ENCODE measurements around the gene EFCAB11. TPM values are rescaled to one million over a fixed set of nuclear protein-coding genes. Genes with fewer than 3 reads are reported as not detected.

Gene EFCAB11
- total RNA-seq, 1 experiment from 2014 or later, result 10.6 TPM

DNA sequence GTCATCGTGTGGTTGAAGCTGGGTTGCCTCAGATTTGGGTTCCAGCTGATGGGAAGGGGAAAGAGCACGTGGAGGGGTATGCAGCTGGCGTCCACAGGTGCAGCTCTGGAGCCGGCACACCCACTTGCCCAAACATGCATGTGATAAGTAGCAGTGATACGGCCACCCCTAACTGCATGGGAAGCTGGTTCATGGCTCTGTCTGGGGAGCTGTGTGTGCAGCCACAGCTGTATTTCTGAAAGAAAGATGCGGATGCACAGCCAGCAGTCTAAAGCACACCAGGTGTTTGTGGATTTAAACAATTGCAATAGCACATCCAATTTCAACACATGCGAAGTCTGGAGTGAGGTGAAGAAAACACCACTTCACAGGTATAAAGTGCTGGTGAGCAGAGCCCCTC is 181.4 kb downstream of the EFCAB11 start:
- BruUV-seq (replicated peaks), result no TSS peak
- Mint-ChIP-seq H3K27me3 (ENCODE audit: insufficient read depth, unreplicated experiment) (peaks cover 11% of the 10 kb centered on the region), H3K4me1 (ENCODE audit: insufficient read depth, unreplicated experiment) (peaks cover 9% of the 10 kb centered on the region), H3K27ac (ENCODE audit: low read depth, unreplicated experiment) (no peak overlapping the region), H3K4me3 (ENCODE audit: unreplicated experiment) (no peak overlapping the region), H3K36me3 (ENCODE audit: insufficient read depth, unreplicated experiment) (no peaks in the 10 kb centered on the region), H3K9me3 (ENCODE audit: unreplicated experiment) (no peaks in the 10 kb centered on the region)
- intact Hi-C loops (cut with micrococcal nuclease), result no loop called here
- ChIA-PET CTCF (interaction anchor here (0.6 to 1.0 kb wide), 3 partner anchors 65 to 140 kb away, joined by 3 to 5 read pairs (median 3); no protein-coding TSS in a partner anchor), POLR2A (interaction anchor here (0.9 kb wide), 1 partner anchor 45 kb away, joined by 3 read pairs; no protein-coding TSS in a partner anchor)
- DNase-seq (ENCODE audit: unreplicated experiment), result no peak
- TF ChIP-seq, protein P1, sequence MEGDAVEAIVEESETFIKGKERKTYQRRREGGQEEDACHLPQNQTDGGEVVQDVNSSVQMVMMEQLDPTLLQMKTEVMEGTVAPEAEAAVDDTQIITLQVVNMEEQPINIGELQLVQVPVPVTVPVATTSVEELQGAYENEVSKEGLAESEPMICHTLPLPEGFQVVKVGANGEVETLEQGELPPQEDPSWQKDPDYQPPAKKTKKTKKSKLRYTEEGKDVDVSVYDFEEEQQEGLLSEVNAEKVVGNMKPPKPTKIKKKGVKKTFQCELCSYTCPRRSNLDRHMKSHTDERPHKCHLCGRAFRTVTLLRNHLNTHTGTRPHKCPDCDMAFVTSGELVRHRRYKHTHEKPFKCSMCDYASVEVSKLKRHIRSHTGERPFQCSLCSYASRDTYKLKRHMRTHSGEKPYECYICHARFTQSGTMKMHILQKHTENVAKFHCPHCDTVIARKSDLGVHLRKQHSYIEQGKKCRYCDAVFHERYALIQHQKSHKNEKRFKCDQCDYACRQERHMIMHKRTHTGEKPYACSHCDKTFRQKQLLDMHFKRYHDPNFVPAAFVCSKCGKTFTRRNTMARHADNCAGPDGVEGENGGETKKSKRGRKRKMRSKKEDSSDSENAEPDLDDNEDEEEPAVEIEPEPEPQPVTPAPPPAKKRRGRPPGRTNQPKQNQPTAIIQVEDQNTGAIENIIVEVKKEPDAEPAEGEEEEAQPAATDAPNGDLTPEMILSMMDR (IDR thresholded peaks at IDR 0.05; ENCODE audit: unreplicated experiment), result no peak

DNA sequence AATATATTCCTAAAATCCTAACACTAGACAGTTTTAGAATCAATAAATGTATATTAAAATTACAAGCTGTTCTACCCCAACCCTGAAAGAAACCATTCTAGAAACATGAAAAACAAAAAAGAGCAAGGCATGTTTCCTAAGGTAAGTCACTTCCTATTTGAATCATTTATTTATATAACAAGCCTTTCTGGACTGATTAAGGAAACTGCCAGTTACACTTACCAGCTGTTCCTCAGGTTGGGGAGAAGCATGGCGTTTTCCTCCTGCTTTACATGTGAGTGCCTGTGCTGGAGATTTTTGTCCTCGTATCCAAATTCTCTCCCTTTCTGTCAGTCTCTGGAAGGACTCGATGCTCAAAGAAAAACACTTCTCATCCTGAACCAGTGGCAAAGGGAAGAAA is 183.3 kb downstream of the EFCAB11 start:
- intact Hi-C loops (cut with micrococcal nuclease), result no loop called here
- TF ChIP-seq, protein P1 (IDR thresholded peaks at IDR 0.05; ENCODE audit: unreplicated experiment), result no peak
- BruUV-seq (replicated peaks), result no TSS peak
- no peak for DNase-seq (ENCODE audit: unreplicated experiment)
- POLR2A ChIA-PET, result interaction anchor here (0.9 kb wide), 1 partner anchor 355 kb away, joined by 3 read pairs; no protein-coding TSS in a partner anchor
- Mint-ChIP-seq H3K36me3 (ENCODE audit: insufficient read depth, unreplicated experiment) (no peaks in the 10 kb centered on the region), H3K4me1 (ENCODE audit: insufficient read depth, unreplicated experiment) (peaks cover 9% of the 10 kb centered on the region), H3K4me3 (ENCODE audit: unreplicated experiment) (no peak overlapping the region), H3K9me3 (ENCODE audit: unreplicated experiment) (no peaks in the 10 kb centered on the region), H3K27me3 (ENCODE audit: insufficient read depth, unreplicated experiment) (peaks cover 11% of the 10 kb centered on the region), H3K27ac (ENCODE audit: low read depth, unreplicated experiment) (no peak overlapping the region)
- CTCF ChIA-PET, result interaction anchor here (0.5 to 1.5 kb wide), 5 partner anchors 77 to 745 kb away, joined by 3 to 5 read pairs (median 3); no protein-coding TSS in a partner anchor

DNA sequence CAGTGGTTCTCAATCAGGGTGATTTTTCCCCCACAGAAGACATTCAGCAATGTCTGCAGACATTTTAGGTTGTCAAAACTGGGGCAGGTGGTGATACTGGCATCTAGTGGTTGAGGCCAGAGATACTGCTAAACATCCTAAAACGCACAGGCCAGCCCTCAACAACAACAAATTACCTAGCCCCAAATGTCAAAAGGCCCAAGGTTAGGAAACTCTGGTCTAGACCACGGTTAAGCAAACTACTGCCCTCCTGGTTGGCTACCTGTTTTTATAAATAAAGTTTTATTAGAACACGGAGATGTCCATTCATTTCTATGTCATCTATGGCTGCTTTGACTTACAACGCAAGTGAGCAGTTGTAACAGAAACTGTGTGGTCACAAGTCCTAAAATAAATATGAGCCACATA is 186.7 kb downstream of the EFCAB11 start:
- peak; percentile 51 for DNase-seq (ENCODE audit: unreplicated experiment)
- H3K27ac Mint-ChIP-seq (ENCODE audit: low read depth, unreplicated experiment), result no peak overlapping the region
- intact Hi-C loops (cut with micrococcal nuclease), result loop anchor here (1.0 to 5.0 kb wide), 6 partner anchors 149 to 851 kb away; partner anchors contain the start of gene FOXN3

DNA sequence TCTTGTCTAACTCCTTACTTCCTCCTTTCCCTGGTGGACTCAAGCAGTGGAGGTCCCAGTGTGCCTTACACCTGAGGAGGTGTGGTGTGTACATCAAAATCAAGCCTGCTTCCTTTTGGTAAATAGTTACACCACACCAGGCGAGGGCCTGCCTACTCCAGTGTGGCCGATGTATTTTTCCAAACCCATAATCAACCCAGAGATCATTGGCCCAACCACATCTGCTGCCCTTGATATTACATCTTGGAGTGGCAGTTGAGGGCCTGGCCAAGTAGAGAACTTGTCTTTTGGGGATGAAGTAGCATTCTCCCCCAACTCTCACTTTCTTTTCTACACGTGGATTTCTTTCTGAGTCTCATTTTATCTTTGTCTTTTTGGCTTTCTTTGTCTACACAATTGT is 187.4 kb downstream of the EFCAB11 start:
- ChIA-PET POLR2A (no interaction called here), CTCF (interaction anchor here (0.6 to 1.7 kb wide), 6 partner anchors 16 to 725 kb away, joined by 3 to 4 read pairs (median 4); no protein-coding TSS in a partner anchor)
- BruUV-seq (replicated peaks), result no TSS peak
- Mint-ChIP-seq H3K4me3 (ENCODE audit: unreplicated experiment) (no peak overlapping the region), H3K27me3 (ENCODE audit: insufficient read depth, unreplicated experiment) (peaks cover under 1% of the 10 kb centered on the region), H3K36me3 (ENCODE audit: insufficient read depth, unreplicated experiment) (no peaks in the 10 kb centered on the region), H3K27ac (ENCODE audit: low read depth, unreplicated experiment) (no peak overlapping the region), H3K4me1 (ENCODE audit: insufficient read depth, unreplicated experiment) (no peaks in the 10 kb centered on the region), H3K9me3 (ENCODE audit: unreplicated experiment) (no peaks in the 10 kb centered on the region)
- TF ChIP-seq, protein P1 (IDR thresholded peaks at IDR 0.05; ENCODE audit: unreplicated experiment), result no peak
- intact Hi-C loops (cut with micrococcal nuclease), result loop anchor here (1.0 to 5.0 kb wide), 6 partner anchors 150 to 850 kb away; partner anchors contain the start of gene FOXN3
- no peak for DNase-seq (ENCODE audit: unreplicated experiment)

More for the DNA sequence above, 186.7 kb downstream of the EFCAB11 start:
- CTCF ChIA-PET, result interaction anchor here (0.8 to 1.5 kb wide), 4 partner anchors 28 to 726 kb away, joined by 3 to 4 read pairs (median 3); no protein-coding TSS in a partner anchor
- no peaks in the 10 kb centered on the region for H3K36me3 Mint-ChIP-seq (ENCODE audit: insufficient read depth, unreplicated experiment)
- TF ChIP-seq, protein P1 (IDR thresholded peaks at IDR 0.05; ENCODE audit: unreplicated experiment), result peak; percentile 66
- H3K4me1 Mint-ChIP-seq (ENCODE audit: insufficient read depth, unreplicated experiment), result no peaks in the 10 kb centered on the region
- no peak overlapping the region for H3K4me3 Mint-ChIP-seq (ENCODE audit: unreplicated experiment)
- H3K9me3 Mint-ChIP-seq (ENCODE audit: unreplicated experiment), result no peaks in the 10 kb centered on the region
- peaks cover 7% of the 10 kb centered on the region for H3K27me3 Mint-ChIP-seq (ENCODE audit: insufficient read depth, unreplicated experiment)
- POLR2A ChIA-PET, result no interaction called here
- no TSS peak for BruUV-seq (replicated peaks)
